GM20431 (cell line): ENCODE measurements around the gene RRP36.
"Not testable (repeated sequence)": the region's sequence is repeated elsewhere in the genome, so short reads cannot be mapped to it uniquely, and the experiment has no call there.

Experiments
- in situ Hi-C: fragments of 300-500 bp; cut with MseI, MboI; formaldehyde crosslinking; loops from one replicate; pipeline ENCODE4 v1.15.0; 2020; ENCODE audit warnings: low sequenced_read_pairs; ENCODE audit not compliant: unreplicated experiment

RRP36 gene

DNA sequence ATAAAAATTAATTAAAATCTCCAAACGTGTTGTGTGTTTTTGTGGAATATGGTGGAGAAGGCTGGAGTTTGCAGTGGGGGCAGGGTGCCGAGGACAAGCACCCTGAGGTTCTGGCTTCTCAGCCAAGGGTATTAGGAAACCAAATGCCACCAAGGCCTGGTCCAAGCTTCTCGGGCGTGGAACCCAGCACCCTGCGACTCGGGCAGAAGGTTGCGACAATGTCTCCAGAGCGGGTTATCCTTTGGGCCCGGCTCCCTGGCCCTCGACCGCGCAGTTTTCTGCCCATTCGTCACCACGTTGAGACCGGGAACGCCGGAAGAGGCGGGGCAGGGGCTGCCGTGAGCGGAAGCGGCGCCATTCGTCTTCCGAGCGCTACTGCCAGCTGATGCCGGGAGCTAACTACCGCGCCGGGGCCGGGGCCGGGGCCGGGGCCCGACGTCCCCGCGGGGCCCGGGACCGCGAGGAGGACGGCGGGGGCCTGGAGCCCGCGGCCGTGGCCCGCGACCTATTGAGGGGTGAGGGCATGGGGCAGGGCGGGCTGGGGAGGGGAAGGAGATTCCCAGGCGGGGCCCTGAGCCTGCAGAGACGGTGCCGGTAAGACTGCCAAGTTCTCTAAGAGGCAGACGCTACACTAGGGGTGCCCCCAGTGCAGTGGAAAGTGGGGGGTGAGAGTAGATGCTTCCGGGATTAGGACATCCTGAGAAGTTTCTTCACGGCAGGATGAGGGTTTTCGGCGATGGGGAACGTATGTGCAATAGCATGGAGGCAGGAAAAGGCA lies at the start of gene RRP36:
Gene RRP36, plus strand, starts transcription at position 354 of the 778 bp plus-strand sequence. Its CDS starts 32 bp downstream, at position 386.
- in situ Hi-C loops: no loop called here

GRCh38 chr6:42971746-42972327 lies 49.6 kb upstream of the RRP36 start:
- in situ Hi-C loops: no loop called here

DNA sequence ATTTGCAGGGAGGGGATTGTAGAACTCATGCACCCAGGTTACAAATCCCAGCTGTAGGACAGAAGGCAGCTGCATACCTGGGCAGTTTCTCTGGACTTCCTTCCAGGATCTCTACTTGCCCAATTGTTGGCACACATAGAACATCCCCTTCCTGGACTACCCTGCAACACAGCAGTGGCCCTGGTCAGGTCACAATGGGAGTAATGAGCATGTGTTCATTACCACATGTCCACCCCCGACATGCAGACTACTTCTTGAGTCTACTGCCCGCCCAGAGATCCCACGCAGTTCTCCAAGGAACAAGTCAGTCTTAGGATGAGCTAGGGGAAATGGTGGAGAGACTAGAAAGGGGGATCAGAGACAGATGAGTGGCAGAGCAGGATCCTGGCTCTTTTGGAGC lies 47.5 kb upstream of the RRP36 start:
- in situ Hi-C loops: no loop called here

GRCh38 chr6:42974919-42975505 lies 46.4 kb upstream of the RRP36 start:
- in situ Hi-C loops: no loop called here

DNA sequence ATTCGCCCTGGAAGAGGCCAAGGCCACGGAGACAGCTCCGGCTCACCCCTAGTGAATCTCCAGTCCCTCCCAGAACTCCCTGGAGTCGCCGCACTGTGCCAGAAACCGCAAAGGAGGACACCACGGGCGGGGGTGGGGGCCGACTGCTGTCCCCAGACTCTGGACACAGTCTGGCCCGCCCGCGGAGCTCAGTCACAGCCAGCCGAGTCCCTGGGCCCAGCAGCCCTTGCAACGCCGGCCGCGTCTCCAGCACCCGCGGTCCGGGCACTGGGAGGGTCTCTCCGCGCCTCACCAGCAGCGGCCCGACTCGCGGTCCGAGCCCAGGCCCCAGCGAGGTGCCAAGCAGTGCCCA lies 43.0 kb upstream of the RRP36 start:
- in situ Hi-C loops: no loop called here

- in situ Hi-C loops: no loop called here
These were observed 42.4 kb upstream of the RRP36 start, which contains the start of gene PEX6 for GRCh38 chr6:42978839-42979522. TSS of gene PEX6 (minus strand) at chr6:42979181. CDS start at chr6:42979150, 31 bp downstream.

- in situ Hi-C loops: no loop called here
These were observed 41.8 kb upstream of the RRP36 start for GRCh38 chr6:42979523-42980177.

DNA sequence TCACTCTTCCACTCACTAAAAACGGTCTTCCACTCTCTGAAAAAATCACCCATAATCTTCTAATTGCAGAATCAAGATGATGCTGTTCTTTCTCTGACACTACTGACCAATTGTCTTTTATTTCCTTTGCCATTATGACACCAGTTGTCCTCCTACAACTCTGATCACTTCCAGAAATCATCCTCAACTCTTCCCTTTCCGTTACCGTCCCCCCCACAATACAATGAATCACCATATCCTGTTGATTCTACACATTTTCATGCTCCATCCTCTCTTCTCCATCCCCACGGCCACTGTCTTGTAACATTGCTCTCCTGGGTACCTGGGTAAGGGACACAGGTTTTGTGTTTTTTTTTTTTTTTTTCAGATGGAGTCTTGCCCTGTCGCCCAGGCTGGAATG lies 39.6 kb upstream of the RRP36 start:
- in situ Hi-C loops: no loop called here

- in situ Hi-C loops: no loop called here
These were observed 37.2 kb upstream of the RRP36 start, which contains the start of gene PPP2R5D for GRCh38 chr6:42984001-42984923. TSS of gene PPP2R5D (plus strand) at chr6:42984570. CDS start at chr6:42984678, 108 bp downstream.

DNA sequence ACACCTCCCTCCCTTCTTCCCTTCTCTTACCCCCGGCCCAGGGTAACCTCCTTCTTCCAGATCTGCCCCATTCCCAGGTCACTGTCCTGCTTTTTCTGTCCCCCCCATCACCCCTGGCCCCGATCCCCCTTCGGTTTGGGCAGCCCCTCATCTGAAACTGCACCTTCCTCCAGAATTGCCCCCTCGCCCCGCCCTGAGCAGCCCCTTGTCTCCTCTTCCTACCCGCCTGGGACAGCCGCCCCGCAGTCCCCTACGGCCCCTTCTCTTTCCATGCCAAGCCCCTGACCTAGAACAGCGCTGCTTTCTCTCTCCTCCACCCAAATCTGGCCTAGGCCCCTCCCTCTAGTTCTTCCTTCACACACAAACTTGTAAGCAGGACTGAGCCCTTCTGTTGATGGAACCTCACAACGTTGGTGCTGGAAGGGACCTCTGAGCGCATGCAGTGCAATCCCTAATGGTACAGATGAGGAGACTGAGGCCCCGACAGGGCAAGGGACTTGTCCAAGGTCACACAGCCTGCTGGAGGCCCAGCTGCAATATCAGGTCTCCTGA lies 36.4 kb upstream of the RRP36 start:
- in situ Hi-C loops: no loop called here

DNA sequence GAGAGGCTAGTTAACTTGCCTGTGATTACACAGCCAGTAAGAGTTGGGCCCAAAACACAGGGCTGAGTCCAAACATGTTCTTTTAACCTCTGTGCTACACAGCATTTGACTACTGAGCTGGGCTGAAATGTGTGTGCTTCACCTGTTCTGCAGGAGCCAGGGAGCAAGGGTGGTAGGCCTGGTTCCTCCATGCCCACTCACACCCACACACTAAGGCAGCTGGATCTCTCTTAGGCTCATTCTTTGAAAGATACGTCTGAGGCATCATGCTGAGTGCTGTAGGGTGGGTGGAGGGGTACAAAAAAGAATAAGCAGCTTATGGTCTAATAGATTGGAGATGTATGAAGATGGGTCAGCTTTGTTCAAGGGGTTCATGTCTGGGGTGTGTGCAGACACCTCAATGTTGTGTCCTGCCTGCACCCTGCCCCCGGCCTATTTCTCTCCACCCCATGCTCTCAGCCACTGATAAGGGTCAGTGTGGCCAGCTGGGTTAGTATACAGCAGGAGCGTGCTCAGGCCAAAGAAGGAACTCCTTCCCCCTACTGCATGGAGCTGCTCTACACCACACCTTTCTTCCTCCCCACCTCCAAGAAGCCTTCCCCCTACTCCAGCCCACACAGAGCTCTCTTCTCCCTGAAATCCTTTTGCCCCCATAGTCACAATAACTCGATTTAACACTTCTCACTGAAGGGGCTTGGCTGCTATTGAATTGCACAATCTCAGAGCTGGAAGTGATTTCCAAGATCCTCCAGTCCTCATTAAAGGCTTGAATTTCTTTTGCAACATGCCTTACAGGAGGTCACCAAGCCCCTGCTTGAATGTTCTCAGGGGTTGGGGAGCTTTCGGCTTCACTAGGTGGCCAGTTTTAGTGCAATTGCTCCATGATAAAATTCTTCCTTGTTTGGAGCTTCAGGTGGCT lies 33.6 kb upstream of the RRP36 start:
- in situ Hi-C loops: no loop called here

- in situ Hi-C loops: no loop called here
These were observed 32.9 kb upstream of the RRP36 start for GRCh38 chr6:42988486-42989020.

GRCh38 chr6:42989923-42990322 lies 31.5 kb upstream of the RRP36 start:
- in situ Hi-C loops: no loop called here

DNA sequence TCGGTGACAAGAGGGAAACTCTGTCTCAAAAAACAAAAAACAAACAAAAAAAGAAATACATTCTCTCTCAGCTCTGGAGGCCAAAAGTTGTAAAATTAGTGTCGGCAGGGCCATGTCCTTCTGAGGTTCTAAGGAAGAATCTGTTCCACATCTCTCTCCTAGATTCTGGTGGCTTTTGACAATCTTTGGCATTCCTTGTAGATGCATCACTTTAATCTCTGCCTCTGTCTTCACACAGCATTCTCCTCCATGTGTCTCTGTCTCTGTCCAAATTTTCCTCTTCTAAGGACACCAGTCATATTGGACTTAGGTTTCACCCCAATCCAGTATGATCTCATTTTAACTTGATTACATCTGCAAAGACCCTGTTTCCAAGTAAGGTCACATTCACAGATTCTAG lies 28.0 kb upstream of the RRP36 start:
- in situ Hi-C loops: no loop called here

DNA sequence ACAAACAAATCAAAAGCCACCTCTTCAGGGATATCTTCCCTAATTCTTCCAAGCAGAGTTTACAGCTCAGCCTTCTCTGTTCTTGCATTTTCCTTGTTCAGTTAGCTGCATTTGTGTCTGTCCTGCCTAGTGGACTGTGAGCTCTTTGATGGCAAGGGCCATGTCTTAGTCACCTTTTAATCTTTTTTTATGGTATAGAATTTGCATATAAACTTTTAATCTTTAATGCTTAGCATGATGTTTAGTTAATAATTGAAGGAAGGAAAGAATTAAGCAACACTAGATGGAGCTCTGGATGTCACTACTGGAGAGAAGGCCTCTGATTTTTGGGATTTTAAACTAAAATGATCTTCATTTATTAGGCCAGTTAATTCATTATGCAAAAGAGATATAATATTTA lies 24.9 kb upstream of the RRP36 start:
- in situ Hi-C loops: no loop called here

DNA sequence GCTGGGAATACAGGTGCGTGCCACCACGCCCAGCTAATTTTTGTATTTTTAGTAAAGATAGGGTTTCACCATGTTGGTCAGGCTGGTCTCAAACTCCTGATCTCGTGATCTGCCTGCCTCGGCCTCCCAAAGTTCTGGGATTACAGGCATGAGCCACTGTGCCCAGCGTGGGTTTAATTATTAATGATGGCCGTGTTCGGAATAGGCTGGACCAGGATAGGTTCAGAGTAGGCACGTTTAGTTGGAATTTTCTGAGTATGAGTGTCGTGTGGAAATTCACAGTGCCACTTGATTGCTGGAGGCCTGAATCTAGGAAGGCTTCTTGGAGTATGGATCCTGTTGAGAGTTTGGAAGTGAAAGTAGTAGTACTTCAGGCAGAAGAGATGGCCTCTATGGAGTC lies 23.2 kb upstream of the RRP36 start:
- in situ Hi-C loops: not testable (repeated sequence)

DNA sequence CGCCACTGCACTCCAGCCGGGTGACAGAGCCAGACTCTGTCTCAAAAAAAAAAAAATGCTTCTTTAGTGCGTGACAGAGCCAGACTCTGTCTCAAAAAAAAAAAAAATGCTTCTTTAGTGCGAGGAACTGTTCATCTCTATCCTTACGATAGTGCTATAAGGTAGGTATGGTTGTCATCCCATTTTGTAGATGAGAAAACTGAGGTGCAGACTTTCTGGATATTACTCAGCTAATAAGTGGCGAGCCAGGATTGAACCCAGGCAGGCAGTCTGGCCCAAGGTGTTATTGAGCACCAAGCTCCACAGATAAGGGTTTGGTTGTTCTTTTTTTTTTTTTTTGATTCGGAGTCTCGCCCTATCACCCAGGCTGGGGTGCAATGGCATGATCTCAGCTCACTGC lies 19.6 kb upstream of the RRP36 start:
- in situ Hi-C loops: no loop called here

DNA sequence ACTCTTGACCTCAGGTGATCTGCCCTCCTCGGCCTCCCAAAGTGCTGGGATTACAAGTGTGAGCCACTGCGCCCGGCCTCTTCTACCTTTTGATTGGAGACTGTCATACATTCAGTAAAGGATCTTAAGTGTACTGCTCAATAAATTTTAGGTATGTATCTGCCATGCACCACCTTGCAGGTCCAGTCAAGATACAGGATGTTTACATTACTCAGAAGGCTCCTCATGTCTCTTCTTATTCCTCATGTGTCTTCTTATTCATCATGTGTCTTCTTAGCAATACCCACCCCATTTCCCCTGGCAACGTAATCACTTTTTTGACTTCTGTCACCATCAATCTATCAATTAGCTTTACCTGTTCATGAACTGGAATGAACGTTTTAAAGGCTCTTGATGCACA lies 15.6 kb upstream of the RRP36 start:
- in situ Hi-C loops: no loop called here
